MG63 (cell line): ENCODE measurements around the gene FXYD3. TPM values are rescaled to one million over a fixed set of nuclear protein-coding genes. Genes with fewer than 3 reads are reported as not detected.

Experiments used
- DNase-seq: peaks from one replicate; pipeline ENCODE4 v3.0.0-alpha.2; 2020
- H3K27me3 ChIP-seq: fragments of 250-450 bp; sonication (Bioruptor Pico); 2 replicates; pipeline ENCODE4 v1.5.1; 2020; ENCODE audit warnings: mild to moderate bottlenecking, moderate library complexity
- H3K36me3 ChIP-seq: fragments of 250-450 bp; sonication (Bioruptor Pico); 2 replicates; pipeline ENCODE4 v1.5.1; 2020; ENCODE audit warnings: mild to moderate bottlenecking, moderate library complexity
- H3K4me3 ChIP-seq: fragments of 250-450 bp; sonication (Bioruptor Pico); 2 replicates; pipeline ENCODE4 v1.5.1; 2020; ENCODE audit warnings: mild to moderate bottlenecking, moderate library complexity
- H3K9me3 ChIP-seq: fragments of 250-450 bp; sonication (Bioruptor Pico); 2 replicates; pipeline ENCODE4 v1.5.1; 2020; ENCODE audit warnings: mild to moderate bottlenecking, moderate library complexity
- total RNA-seq: library from RNA; depleted of rRNA; stranded (reverse); fragments of >200 nt; shearing (Covaris generic); gene quantifications from 2 replicates; pipeline ENCODE4 v1.2.3, GENCODE V29; 2014; ENCODE audit warnings: low replicate concordance

Gene FXYD3
- total RNA-seq, 1 experiment from 2014 or later: not detected

DNA sequence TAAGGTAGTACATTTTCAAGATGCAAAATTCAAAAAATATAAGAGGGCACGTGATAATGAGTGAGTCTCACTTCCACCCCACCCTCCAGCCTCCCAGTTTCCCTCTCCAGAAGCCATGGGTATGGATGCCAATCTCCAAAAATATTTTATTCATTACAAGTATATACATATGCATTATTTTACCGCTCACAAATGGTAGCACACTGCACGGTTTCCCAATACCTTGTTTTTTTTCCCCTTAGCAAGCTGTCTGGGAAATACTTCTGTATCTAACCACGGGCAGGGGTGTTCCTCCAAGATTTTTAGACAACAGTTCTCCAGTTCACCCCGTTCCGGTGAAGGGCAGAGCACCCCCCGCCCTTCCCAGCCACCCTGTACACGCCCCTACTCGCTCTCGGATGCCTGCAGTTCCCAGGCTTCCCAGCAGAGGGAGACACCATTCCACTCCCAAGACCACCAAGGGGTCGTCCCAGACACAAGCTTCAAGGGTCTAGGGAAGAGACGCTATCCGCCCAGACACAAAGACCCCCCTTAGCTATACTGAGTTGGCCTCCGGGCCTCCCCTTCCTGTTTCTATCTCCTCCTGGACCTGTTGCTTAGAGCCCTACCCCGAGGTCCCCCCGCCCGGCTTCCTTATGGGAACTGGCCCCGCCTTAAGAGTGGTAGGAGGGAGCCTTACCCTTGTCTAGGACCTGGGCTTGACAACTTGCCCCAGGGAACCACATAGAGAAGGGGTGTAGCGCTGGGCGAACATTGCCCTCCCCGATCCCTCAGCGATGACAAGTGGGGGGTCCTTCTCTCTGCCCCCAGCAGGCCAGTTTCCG lies 1.1 kb upstream of the FXYD3 start:
- peak; percentile 60 for DNase-seq
- Histone ChIP-seq H3K36me3 (no peaks in the 10 kb centered on the region), H3K27me3 (no peaks in the 10 kb centered on the region), H3K9me3 (no peaks in the 10 kb centered on the region), H3K4me3 (peak overlapping the region; percentile 25)

DNA sequence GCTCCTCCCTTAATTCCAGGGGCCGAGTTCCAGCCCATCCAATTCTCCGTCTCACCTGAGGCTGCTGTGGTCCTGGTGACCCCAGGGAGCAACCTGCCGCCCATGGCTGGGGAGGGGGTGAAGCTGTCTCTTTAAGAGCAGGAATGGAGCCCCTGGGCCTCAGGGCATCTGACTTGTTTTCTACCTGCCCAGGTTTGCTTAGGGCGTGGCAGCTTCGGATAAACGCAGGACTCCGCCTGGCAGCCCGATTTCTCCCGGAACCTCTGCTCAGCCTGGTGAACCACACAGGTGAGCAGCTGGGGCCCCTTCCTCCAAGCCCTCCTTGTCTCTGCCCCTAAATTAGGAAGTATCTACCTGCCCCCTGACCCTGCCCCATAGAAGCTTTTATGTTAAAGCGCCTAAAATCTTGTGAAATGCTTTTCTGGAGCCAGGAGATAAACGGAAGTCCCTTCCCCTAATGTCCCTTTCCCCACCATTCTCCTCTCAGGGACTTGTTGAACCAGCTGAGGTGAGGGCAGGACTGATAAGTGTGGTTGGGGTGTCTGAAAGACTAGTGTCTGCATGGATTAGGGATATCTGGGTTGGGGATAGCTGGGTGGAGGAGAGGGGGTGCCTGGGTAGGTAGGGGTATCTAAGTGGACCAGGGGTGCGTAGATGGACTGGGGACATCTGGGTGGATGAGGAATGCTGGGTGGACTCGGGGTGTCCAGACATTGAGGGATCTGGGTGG lies 614 bp downstream of the FXYD3 start:
- DNase-seq: no peak
- Histone ChIP-seq H3K9me3 (no peaks in the 10 kb centered on the region), H3K36me3 (no peaks in the 10 kb centered on the region), H3K4me3 (no peak overlapping the region), H3K27me3 (no peaks in the 10 kb centered on the region)

DNA sequence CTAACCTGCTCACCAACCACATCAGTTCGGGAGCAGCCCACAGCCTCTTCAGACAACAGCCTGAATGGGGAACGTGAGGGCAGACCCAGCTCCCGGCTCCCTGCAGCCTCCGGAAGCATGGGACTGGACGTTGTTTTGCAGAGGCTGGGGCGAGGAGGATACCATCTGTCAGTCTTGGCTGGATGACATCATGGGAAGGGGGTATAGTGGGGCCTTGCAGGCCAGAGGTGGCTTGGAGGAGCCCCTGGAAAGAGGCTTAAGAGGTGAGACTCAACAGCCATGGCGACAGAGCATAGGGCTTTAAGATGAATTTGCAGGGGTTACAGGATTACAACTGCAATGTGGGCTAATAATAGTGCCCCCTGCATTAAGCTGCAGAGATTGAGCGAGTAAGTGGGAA lies 1.5 kb downstream of the FXYD3 start:
- DNase-seq: no peak
- Histone ChIP-seq H3K27me3 (no peaks in the 10 kb centered on the region), H3K4me3 (no peak overlapping the region), H3K9me3 (no peaks in the 10 kb centered on the region), H3K36me3 (no peaks in the 10 kb centered on the region)

DNA sequence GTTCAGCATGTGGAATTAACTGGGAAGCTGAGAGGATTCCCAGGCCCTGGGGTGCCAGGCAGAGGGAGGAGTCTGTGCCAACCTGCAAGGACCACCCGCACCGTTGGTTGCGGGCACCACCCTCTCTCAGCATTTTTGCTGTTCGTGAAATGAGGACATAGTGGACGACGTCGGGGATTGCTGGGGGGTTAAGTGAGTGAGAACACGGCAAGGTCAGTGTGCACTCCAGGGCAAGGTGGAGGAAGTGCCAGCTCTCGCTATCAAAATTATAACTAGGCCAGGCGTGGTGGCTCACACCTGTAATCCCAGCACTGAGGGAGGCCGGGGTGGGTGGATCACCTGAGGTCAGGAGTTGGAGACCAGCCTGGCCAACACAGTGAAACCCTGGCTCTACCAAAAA lies 2.2 kb downstream of the FXYD3 start:
- H3K4me3 ChIP-seq: no peak overlapping the region
- no peaks in the 10 kb centered on the region for H3K36me3 ChIP-seq
- no peak for DNase-seq
- H3K27me3 ChIP-seq: no peaks in the 10 kb centered on the region
- H3K9me3 ChIP-seq: no peaks in the 10 kb centered on the region

DNA sequence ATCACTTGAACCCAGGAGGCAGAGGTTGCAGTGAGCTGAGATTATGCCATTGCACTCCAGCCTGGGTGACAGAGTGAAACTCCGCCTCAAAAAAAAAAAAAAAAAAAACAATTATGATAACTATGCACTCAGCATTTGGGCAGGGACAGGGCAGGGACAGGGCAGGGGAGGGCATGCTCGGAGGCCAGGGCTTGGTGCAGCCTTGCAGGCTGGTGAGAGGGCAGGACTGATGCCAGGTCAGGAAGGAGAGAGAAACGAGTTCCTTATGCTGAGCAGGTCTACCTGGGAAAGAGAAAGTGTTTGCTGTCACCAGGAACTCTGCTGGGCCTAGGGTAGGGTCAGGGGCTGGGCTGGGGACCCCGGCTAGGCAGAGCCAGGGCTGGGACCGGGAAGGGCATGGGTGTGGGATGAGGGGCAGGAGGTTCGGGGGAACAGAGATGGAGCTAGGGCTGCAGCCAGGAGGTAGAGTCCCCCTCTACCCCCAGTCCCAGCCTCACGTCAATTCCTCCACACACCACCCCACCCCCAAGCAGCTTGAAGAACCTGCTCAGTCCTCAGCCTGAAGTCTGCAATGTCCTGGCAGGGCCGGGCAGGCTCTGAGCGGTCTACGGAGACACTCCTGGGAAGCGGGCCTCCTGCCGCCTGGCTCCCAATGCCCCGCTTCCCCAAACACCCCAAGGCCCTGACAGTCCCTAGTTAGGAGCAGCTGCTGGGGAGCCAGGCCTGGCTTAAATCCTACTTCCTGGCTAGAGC lies 2.8 kb downstream of the FXYD3 start:
- Histone ChIP-seq H3K36me3 (no peaks in the 10 kb centered on the region), H3K9me3 (no peaks in the 10 kb centered on the region), H3K27me3 (no peaks in the 10 kb centered on the region), H3K4me3 (no peak overlapping the region)
- no peak for DNase-seq

DNA sequence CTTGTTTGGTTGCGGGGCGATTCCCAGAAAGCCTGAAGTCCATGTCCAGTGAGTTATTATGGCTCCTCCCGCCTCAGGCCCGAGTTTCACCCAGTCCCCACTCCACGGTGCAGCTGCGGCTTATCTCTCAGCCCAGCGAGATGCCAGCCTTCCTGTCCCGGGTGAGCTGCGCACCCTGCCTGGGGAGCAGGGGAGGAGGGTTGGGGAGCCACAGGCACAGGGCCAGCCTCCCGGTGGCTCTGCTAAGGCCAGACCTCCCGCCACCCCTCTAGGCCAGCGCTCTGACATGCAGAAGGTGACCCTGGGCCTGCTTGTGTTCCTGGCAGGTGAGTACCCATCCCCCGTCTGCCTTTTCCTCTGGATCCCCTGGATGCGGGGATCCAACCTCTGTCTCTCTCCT lies 3.5 kb downstream of the FXYD3 start:
- Histone ChIP-seq H3K27me3 (no peaks in the 10 kb centered on the region), H3K36me3 (no peaks in the 10 kb centered on the region), H3K9me3 (no peaks in the 10 kb centered on the region), H3K4me3 (no peak overlapping the region)
- no peak for DNase-seq

DNA sequence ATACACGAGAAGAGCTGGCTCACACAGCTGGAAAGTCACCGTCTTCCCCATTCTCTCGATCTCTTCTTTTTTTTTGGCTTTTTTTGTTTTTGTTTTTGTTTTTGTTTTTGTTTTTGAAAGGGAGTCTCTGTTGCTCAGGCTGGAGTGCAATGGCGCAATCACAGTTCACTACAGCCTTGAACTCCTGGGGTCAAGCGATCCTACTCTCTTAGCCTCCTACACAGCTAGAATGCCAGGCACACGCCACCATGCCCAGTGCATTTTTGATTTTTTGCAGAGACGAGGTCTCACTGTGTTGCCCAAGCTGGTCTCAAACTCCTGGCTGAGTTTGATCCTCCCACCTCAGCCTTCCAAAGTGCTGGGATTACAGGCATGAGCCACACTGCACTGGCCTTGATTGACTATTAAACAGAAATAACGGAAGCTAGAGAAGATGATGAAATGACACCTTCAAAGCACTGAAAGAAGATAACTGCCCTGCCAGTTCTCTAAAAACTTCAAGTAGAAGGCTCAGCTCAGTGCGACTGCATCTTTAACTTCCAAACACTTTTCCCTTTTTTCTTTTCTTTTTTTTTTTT lies 4.0 kb downstream of the FXYD3 start:
- no peaks in the 10 kb centered on the region for H3K27me3 ChIP-seq
- no peak for DNase-seq
- H3K36me3 ChIP-seq: no peaks in the 10 kb centered on the region
- no peaks in the 10 kb centered on the region for H3K9me3 ChIP-seq
- H3K4me3 ChIP-seq: no peak overlapping the region

DNA sequence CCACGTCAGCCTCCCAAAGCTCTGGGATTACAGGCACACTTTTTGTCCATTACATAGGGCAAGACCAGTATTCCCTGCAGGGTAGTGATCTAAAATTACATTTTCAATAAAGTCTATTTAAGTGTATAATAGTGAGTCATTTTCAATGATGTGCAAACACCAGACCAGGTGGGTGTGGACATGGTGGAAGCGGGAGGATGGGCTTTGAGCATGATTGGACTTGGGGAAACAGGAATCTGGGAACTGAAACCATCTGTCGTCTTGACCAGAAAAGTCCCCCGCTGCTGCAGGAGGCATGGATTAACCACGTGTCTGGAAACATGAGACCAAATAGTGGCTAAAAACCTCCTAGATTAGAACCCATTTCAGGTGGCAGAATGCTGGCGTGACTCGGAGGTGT lies 4.9 kb downstream of the FXYD3 start:
- peak; percentile 82 for DNase-seq
- Histone ChIP-seq H3K36me3 (no peaks in the 10 kb centered on the region), H3K27me3 (no peaks in the 10 kb centered on the region), H3K9me3 (no peaks in the 10 kb centered on the region), H3K4me3 (no peak overlapping the region)

DNA sequence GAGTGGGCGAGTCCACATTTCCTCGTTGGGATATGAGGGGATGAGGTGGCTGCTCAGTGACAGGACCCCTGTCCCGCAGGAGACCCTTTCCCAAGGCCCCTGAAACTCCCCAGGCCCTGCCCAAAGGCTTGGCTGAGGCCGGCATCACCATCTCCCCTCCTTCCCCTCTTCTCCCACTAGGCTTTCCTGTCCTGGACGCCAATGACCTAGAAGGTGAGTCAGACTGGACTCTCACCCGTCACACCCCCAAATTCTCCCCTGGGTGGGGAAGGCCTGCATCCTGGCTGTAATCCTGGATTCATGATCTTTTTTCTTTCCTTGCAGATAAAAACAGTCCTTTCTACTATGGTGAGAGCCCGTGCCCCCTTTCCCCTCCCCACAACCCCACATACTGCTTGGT lies 5.3 kb downstream of the FXYD3 start:
- Histone ChIP-seq H3K36me3 (no peaks in the 10 kb centered on the region), H3K9me3 (no peaks in the 10 kb centered on the region), H3K4me3 (no peak overlapping the region), H3K27me3 (no peaks in the 10 kb centered on the region)
- DNase-seq: peak; percentile 78

DNA sequence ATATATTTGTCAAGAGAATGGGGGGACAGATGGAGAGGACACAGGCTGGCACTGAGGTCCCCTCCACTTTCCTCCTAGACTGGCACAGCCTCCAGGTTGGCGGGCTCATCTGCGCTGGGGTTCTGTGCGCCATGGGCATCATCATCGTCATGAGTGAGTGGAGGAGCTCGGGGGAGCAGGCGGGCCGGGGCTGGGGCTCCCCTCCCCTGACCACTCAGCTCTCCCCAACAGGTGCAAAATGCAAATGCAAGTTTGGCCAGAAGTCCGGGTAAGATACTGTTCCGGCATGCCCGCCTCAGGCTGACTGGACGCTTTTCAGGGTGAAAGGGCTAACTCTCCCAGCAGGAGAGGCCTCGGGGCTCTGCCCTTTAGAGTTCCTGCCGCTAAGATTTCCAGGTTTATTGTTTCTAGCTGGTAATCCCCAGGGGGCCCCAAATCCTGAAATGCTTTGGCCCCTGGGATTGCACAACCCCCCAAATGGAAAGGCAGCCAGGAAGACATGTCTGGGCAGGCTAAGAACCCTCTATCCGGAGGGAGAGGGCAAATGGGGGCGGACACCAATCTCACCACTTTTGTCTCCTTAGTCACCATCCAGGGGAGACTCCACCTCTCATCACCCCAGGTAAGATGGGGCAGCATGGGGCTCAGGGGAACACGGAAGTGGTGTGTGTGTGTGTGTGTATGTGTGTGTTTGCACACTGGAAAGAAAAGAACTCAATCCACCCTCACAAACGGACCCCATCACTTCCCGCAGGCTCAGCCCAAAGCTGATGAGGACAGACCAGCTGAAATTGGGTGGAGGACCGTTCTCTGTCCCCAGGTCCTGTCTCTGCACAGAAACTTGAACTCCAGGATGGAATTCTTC lies 7.3 kb downstream of the FXYD3 start:
- no peaks in the 10 kb centered on the region for H3K36me3 ChIP-seq
- peak; percentile 51 for DNase-seq
- H3K4me3 ChIP-seq: no peak overlapping the region
- H3K9me3 ChIP-seq: no peaks in the 10 kb centered on the region
- no peaks in the 10 kb centered on the region for H3K27me3 ChIP-seq

DNA sequence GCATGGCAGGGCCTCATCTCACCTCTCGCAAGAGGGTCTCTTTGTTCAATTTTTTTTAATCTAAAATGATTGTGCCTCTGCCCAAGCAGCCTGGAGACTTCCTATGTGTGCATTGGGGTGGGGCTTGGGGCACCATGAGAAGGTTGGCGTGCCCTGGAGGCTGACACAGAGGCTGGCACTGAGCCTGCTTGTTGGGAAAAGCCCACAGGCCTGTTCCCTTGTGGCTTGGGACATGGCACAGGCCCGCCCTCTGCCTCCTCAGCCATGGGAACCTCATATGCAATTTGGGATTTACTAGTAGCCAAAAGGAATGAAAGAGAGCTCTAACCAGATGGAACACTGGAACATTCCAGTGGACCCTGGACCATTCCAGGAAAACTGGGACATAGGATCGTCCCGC lies 8.0 kb downstream of the FXYD3 start:
- peak; percentile 89 for DNase-seq
- no peaks in the 10 kb centered on the region for H3K27me3 ChIP-seq
- no peaks in the 10 kb centered on the region for H3K36me3 ChIP-seq
- H3K9me3 ChIP-seq: no peaks in the 10 kb centered on the region
- H3K4me3 ChIP-seq: peak overlapping the region; percentile 60

DNA sequence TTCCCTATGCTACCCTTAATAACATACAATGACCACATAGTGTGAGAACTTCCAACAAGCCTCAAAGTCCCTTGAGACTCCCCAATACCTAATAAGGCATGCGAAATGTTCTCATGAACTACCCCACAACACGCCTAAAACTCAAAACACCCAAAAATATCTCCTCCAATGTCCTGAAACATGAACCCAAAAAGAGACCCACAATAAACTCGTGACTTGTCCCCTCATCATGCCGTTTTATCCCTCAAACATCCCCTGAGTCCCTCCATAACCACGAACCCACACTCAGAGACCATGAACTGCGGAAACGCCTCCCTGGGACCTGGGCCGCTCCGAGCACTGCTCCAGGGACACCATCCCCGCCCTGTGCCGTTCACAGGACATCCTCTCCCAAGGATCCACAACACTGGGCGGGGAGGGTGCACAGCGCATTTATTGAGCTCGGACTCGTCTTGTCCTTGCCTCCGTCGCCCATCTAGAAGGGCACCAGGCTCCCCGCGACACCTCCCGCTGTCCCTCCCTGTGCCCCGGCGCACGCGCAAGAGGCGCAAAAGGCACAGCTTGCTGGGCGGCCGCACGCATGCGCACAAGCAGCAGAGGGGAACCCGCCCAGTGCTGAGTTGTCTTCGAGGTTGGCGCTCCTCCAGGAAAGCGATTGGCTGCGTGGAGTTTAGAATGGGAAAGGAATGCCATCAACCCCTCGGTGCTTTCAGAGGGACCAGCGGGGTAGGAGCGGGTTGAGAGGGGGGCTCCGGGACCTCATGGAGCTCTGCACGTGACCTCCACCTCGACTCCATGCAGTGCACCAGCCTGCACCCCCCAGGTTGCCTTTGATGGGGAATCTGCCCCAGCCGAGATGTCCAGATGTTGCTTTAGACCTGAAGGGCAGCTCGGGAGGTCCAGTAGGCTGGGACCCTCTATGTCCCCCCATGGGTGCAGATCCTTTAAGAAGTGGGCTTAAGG lies 8.8 kb downstream of the FXYD3 start:
- DNase-seq: peak; percentile 93
- Histone ChIP-seq H3K27me3 (no peaks in the 10 kb centered on the region), H3K4me3 (peak overlapping the region; percentile 60), H3K9me3 (no peaks in the 10 kb centered on the region), H3K36me3 (no peaks in the 10 kb centered on the region)

DNA sequence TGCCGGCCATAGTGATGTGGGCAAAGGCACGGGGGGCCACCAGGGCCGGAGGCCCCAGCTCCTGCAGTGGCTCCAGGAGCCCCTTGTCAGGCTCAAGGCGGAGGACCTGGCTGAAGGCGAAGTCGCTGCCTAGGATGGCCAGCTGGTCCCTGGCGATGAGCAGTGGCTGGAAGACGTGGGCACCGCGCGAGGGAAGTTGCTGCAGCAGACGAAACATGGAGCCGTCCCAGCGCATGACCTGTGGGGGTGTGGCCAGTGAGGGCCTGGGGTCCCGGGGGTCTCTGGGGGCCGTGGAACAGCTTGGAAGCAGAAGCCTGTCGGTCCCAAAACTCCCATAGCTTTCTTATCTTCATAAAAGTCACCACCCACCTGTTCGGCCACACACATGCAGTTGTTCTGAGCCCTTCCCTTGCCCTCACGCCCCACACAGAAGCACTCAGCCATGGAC lies 9.7 kb downstream of the FXYD3 start:
- Histone ChIP-seq H3K4me3 (no peak overlapping the region), H3K9me3 (no peaks in the 10 kb centered on the region), H3K27me3 (no peaks in the 10 kb centered on the region), H3K36me3 (no peaks in the 10 kb centered on the region)
- no peak for DNase-seq

DNA sequence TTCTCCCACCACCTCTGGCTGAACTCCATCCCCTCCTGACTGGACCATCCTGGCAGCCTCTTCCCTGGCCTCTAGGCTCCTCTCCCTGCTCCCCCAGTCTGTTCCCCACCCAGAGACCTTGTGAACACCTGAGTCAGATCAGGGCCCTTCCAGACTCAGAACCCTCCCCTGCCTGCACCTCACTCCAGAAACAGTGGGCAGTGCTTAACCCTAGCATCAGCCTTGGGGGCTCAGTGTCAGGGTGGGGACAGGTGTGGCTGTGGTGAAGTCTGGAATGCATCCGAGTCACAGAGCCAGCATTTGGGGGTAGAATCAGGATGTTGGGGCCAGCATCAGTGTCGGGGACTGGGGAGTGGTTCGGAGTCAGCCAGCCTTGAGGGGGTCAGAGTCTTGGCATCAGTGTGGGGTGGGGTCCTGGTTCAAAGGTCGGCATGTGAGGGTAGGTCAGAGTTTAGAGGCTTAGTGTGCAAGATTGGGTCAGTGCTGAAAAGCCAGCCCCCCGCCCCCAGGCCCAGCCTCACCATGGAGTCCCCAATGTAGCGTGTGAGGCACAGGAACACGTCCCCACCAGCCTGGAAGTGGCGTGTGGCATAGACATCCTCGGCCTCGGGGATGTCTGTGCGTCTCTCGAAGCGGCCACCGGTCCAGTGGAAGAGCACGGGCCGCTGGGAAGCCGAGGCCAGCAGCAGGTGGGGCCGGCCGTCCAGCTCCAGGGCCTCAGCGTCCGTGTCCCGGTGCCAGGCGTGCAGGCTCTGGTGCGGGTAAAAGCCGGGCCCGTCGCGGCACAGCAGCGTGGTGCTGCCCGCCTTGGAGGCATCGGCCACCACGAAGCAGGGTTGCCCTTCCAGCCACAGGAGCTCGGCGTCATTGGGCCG lies 10.4 kb downstream of the FXYD3 start:
- no peak overlapping the region for H3K4me3 ChIP-seq
- no peaks in the 10 kb centered on the region for H3K36me3 ChIP-seq
- H3K9me3 ChIP-seq: no peaks in the 10 kb centered on the region
- H3K27me3 ChIP-seq: no peaks in the 10 kb centered on the region
- no peak for DNase-seq
